GM12874 (cell line): ENCODE measurements around the gene C3orf38.

Experiments
- TF ChIP-seq, protein P1 (sequence below): IDR thresholded peaks from 2 replicates; pipeline ENCODE4 v1.5.1; 2011; ENCODE audit warnings: low read depth, mild to moderate bottlenecking, control low read depth, low read length, moderate library complexity; ENCODE audit not compliant: insufficient read depth

Gene C3orf38

DNA sequence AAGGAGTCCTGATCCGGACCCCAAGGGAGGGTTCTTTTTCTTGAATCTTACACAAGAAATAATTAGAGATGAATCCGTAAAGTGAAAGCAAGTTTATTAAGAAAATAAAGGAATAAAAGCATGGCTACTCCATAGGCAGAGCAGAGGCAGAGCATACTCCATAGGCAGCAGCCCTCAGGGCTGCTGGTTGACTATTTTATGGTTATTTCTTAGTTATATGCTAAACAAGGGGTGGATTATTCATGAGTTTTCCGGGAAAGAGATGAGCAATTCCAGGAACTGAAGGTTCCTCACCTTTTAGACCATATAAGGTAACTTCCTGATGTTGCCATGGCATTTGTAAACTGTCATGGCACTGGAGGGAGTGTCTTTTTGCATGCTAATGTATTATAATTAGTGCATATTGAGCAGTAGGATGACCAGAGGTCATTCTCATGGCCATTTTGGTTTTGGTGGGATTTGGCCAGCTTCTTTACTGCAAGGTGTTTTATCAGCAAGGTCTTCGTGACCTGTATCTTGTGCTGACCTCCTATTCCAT is 42.2 kb downstream of the C3orf38 start:
- TF ChIP-seq, protein P1, sequence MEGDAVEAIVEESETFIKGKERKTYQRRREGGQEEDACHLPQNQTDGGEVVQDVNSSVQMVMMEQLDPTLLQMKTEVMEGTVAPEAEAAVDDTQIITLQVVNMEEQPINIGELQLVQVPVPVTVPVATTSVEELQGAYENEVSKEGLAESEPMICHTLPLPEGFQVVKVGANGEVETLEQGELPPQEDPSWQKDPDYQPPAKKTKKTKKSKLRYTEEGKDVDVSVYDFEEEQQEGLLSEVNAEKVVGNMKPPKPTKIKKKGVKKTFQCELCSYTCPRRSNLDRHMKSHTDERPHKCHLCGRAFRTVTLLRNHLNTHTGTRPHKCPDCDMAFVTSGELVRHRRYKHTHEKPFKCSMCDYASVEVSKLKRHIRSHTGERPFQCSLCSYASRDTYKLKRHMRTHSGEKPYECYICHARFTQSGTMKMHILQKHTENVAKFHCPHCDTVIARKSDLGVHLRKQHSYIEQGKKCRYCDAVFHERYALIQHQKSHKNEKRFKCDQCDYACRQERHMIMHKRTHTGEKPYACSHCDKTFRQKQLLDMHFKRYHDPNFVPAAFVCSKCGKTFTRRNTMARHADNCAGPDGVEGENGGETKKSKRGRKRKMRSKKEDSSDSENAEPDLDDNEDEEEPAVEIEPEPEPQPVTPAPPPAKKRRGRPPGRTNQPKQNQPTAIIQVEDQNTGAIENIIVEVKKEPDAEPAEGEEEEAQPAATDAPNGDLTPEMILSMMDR: no peak

DNA sequence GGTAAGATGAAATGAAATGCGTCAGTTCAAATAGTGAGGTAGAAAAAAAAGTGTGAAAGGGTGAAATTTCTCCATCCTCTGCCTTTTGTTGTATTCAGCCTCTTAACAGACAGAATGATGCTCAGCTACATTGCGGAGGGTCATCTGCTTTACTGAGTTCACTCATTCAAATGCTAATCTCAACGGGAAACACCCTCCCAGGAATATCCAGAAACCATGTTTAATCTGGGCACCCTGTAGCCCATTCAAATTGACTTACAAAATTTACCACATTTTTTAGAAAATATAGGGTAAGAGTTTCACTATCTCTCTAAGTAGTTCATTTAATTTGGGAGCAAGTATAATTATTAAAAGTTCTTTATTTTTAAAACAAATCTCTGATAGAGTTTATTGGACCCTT is 42.9 kb downstream of the C3orf38 start:
- TF ChIP-seq, protein P1: no peak

DNA sequence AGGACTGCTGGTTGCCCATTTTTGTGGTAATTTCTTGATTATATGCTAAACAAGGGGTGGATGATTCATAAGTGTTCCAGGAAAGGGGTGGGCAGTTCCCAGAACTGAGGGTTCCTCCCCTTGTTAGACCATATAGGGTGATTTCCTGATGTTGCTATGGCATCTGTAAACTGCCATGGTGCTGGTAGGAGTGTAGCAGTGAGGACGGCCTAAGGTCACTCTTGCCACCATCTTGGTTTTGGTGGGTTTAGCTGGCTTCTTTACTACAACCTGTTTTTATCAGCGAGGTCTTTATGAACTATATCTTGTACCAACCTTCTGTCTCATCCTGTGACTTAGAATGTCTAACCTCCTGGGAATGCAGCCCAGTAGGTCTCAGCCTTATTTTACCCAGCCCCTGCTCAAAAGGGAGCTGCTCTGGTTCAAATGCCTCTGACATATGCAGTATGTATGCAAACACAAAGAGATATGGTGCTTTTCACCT is 46.2 kb downstream of the C3orf38 start:
- TF ChIP-seq, protein P1: no peak

DNA sequence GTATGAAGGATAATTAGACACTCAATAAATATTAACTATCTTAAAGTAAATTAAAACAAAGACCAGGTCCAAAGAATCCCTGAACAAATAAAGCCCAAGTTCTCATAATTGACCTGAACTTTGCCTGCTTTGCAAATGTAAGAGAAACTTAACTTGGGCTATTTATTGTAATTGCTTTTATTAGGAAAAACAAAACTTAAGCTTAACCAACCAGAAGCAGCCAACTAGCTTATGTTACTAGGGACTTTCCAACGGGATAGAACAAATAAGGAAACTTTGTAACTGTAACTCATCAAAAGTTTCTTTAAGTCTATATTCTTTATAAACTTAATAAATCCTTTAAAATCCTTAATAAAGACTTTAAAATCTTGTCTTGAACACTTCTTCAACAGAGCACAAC is 48.4 kb downstream of the C3orf38 start:
- TF ChIP-seq, protein P1: no peak

DNA sequence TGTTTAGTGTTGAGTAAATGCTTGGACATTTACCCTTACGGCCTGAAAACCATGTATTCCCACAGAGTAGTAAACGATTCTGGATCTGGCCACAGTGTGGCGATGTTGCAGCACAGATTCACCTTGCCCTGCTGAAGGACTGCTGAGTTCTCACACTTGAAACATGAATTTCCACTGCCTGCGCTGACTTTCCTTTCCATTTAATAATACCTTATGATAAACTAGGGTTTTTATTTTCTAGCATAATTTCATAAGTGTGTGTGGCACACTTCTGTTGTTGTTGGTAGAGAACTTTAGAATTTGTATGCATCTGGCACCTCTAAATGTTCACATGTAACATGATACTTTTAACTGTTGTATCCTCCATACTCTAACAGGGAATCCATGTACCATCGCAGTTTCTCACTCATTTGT is 53.9 kb downstream of the C3orf38 start:
- TF ChIP-seq, protein P1: peak; percentile 81
